Hematopoietic multipotent progenitor cell treated with erythropoietin and hydrocortisone succinate and interleukin-3 and kit ligand, for 6 days (in vitro differentiated cells): ENCODE data around the gene GALNT13.

ENCODE experiments used
- DNase-seq: peaks from one replicate; pipeline ENCODE4 v3.0.0-alpha.2; 2015

Gene GALNT13

GRCh38 chr2:153946036-153946435 is 74.3 kb downstream of the GALNT13 start:
- DNase-seq = no peak

GRCh38 chr2:153953761-153954160 is 82.0 kb downstream of the GALNT13 start:
- no peak for DNase-seq

- no peak for DNase-seq
These were observed 91.5 kb downstream of the GALNT13 start for GRCh38 chr2:153963256-153963655.

- DNase-seq = no peak
These were observed 95.7 kb downstream of the GALNT13 start for GRCh38 chr2:153967248-153967973.

- DNase-seq = no peak
These were observed 99.5 kb downstream of the GALNT13 start for GRCh38 chr2:153971250-153971649.

GRCh38 chr2:153971855-153972254 is 100.1 kb downstream of the GALNT13 start:
- no peak for DNase-seq

- DNase-seq = no peak
These were observed 100.7 kb downstream of the GALNT13 start for GRCh38 chr2:153972412-153972811.

GRCh38 chr2:153986488-153987229 is 114.9 kb downstream of the GALNT13 start:
- DNase-seq = no peak

GRCh38 chr2:153990771-153991170 is 119.0 kb downstream of the GALNT13 start:
- DNase-seq = no peak

- no peak for DNase-seq
These were observed 141.8 kb downstream of the GALNT13 start for GRCh38 chr2:154013514-154013913.

GRCh38 chr2:154015233-154015632 is 143.5 kb downstream of the GALNT13 start:
- DNase-seq = no peak

GRCh38 chr2:154029504-154029903 is 157.8 kb downstream of the GALNT13 start:
- DNase-seq = no peak

GRCh38 chr2:154032220-154032619 is 160.5 kb downstream of the GALNT13 start:
- DNase-seq = no peak

GRCh38 chr2:154046493-154046892 is 174.8 kb downstream of the GALNT13 start:
- DNase-seq = no peak

GRCh38 chr2:154048905-154049304 is 177.2 kb downstream of the GALNT13 start:
- DNase-seq = no peak

- DNase-seq = no peak
These were observed 177.8 kb downstream of the GALNT13 start for GRCh38 chr2:154049561-154049960.

GRCh38 chr2:154067124-154067523 is 195.4 kb downstream of the GALNT13 start:
- no peak for DNase-seq

GRCh38 chr2:154078926-154079325 is 207.2 kb downstream of the GALNT13 start:
- DNase-seq = no peak

GRCh38 chr2:154092571-154092970 is 220.8 kb downstream of the GALNT13 start:
- no peak for DNase-seq

- no peak for DNase-seq
These were observed 222.1 kb downstream of the GALNT13 start for GRCh38 chr2:154093856-154094255.

- DNase-seq = no peak
These were observed 226.2 kb downstream of the GALNT13 start for GRCh38 chr2:154097833-154098398.

- no peak for DNase-seq
These were observed 249.0 kb downstream of the GALNT13 start for GRCh38 chr2:154120706-154121105.

GRCh38 chr2:154125891-154126290 is 254.2 kb downstream of the GALNT13 start:
- DNase-seq = no peak

GRCh38 chr2:154130821-154131220 is 259.1 kb downstream of the GALNT13 start:
- no peak for DNase-seq
